GM06990 (cell line): ENCODE measurements around the gene OR2V2.

Experiments used
- DNase-seq: peaks from one replicate; pipeline ENCODE4 v3.0.0-alpha.2; 2011; ENCODE audit not compliant: insufficient read length; ENCODE audit errors: extremely low read depth
- H3K27me3 ChIP-seq: replicated peaks from 2 replicates; pipeline ENCODE4 v1.6.0; 2011; ENCODE audit warnings: low read length; ENCODE audit not compliant: control insufficient read depth, insufficient read depth
- H3K36me3 ChIP-seq: 2 replicates; pipeline ENCODE4 v1.5.1; 2011; ENCODE audit warnings: low read length; ENCODE audit not compliant: control insufficient read depth, insufficient read depth
- H3K4me3 ChIP-seq: replicated peaks from 2 replicates; pipeline ENCODE4 v1.5.1; 2011; ENCODE audit warnings: low read depth, mild to moderate bottlenecking, control low read depth, low read length
- CTCF ChIP-seq: IDR thresholded peaks from 2 replicates; pipeline ENCODE4 v1.5.1; 2011; ENCODE audit warnings: low read length, control low read depth, mild to moderate bottlenecking, inconsistent platforms; ENCODE audit not compliant: insufficient read depth, poor library complexity, severe bottlenecking

The OR2V2 gene

GRCh38 chr5:181205761-181206649 is 58.6 kb downstream of the OR2V2 start:
- TF ChIP-seq CTCF: no peak
- H3K36me3 ChIP-seq: no peaks in the 10 kb centered on the region
- no peak for DNase-seq
- H3K4me3 ChIP-seq: peak overlapping the region; percentile 39
- no peaks in the 10 kb centered on the region; the same call in none of the 2 replicates for H3K27me3 ChIP-seq

GRCh38 chr5:181207214-181207959 is 60.0 kb downstream of the OR2V2 start:
- peak; percentile 86 for DNase-seq
- Histone ChIP-seq H3K36me3 (no peaks in the 10 kb centered on the region), H3K27me3 (no peaks in the 10 kb centered on the region; the same call in 1 of the 2 replicates), H3K4me3 (peak overlapping the region; percentile 64)
- no peak for TF ChIP-seq CTCF

- H3K36me3 ChIP-seq: no peaks in the 10 kb centered on the region
- H3K4me3 ChIP-seq: no peak overlapping the region
- DNase-seq: no peak
- no peaks in the 10 kb centered on the region; the same call in 1 of the 2 replicates for H3K27me3 ChIP-seq
- TF ChIP-seq CTCF: no peak
Observed at GRCh38 chr5:181207960-181208253, 60.5 kb downstream of the OR2V2 start.
